ENCODE measurements around the gene DES. TPM values are rescaled to one million over a fixed set of nuclear protein-coding genes. Genes with fewer than 3 reads are reported as not detected.

The DES gene
- total and polyA plus RNA-seq, 9 of the 15 experiments (the other 6 are each of a cell fraction or from before 2014, with no cell fraction given), result 2.5 to 58.9 (median 21.9) TPM

DNA sequence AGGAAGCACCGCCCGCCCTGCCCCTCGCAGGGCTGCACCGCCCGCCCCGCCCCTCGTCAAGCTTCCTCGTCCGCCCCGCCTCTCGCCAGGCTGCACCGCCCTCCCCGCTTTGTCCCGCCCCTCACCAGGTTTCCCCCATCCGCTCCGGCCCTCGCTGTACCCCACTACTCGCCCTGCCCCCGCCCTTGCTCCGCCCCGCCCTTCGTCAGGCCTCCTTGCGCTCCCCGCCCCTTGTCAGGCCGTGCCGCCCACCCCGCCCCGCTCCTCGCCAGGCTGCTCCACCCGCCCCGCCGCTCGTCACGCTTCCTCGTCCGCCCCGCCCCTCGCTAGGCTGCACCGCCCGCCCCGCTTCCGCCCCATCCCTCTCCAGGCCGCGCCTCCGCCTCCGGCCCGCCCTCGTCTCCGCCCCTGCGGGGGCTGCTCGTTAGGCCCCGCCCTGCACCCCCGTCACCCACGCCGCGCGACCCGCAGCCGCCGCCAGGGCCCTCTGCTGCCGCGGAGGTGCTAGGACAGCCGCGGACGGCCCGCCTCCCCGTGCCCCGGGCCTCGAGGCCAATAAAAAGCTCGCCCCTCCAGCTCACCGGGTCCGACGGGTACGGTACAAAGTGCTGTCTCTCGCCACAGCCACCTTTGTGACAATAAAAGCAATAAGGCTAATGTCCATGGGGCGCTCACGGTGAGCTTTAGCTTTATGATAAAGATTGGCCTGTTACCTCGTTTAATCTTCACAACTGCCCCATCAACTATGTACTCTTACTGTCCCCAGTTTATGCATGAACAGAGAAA, 29.9 kb upstream of the DES start (continued):
- peak; percentile 42; the same call in 1 of the 2 replicates for TF ChIP-seq ESRRA (IDR thresholded peaks at IDR 0.05; ENCODE audit: borderline replicate concordance, low read depth)
- TF ChIP-seq JUND (IDR thresholded peaks at IDR 0.05; ENCODE audit: borderline replicate concordance, low read depth, low read length), result peak; percentile 34; the same call in 1 of the 2 replicates
- no peak for TF ChIP-seq JUND (tag; IDR thresholded peaks at IDR 0.05; ENCODE audit: borderline replicate concordance, low read depth, low read length)
- no peak for TF ChIP-seq ZSCAN29 (IDR thresholded peaks at IDR 0.05)
- no peak for TF ChIP-seq ZNF197 (CRISPR knock-in tag; IDR thresholded peaks at IDR 0.05; ENCODE audit: low read depth)
- TF ChIP-seq, protein P1, sequence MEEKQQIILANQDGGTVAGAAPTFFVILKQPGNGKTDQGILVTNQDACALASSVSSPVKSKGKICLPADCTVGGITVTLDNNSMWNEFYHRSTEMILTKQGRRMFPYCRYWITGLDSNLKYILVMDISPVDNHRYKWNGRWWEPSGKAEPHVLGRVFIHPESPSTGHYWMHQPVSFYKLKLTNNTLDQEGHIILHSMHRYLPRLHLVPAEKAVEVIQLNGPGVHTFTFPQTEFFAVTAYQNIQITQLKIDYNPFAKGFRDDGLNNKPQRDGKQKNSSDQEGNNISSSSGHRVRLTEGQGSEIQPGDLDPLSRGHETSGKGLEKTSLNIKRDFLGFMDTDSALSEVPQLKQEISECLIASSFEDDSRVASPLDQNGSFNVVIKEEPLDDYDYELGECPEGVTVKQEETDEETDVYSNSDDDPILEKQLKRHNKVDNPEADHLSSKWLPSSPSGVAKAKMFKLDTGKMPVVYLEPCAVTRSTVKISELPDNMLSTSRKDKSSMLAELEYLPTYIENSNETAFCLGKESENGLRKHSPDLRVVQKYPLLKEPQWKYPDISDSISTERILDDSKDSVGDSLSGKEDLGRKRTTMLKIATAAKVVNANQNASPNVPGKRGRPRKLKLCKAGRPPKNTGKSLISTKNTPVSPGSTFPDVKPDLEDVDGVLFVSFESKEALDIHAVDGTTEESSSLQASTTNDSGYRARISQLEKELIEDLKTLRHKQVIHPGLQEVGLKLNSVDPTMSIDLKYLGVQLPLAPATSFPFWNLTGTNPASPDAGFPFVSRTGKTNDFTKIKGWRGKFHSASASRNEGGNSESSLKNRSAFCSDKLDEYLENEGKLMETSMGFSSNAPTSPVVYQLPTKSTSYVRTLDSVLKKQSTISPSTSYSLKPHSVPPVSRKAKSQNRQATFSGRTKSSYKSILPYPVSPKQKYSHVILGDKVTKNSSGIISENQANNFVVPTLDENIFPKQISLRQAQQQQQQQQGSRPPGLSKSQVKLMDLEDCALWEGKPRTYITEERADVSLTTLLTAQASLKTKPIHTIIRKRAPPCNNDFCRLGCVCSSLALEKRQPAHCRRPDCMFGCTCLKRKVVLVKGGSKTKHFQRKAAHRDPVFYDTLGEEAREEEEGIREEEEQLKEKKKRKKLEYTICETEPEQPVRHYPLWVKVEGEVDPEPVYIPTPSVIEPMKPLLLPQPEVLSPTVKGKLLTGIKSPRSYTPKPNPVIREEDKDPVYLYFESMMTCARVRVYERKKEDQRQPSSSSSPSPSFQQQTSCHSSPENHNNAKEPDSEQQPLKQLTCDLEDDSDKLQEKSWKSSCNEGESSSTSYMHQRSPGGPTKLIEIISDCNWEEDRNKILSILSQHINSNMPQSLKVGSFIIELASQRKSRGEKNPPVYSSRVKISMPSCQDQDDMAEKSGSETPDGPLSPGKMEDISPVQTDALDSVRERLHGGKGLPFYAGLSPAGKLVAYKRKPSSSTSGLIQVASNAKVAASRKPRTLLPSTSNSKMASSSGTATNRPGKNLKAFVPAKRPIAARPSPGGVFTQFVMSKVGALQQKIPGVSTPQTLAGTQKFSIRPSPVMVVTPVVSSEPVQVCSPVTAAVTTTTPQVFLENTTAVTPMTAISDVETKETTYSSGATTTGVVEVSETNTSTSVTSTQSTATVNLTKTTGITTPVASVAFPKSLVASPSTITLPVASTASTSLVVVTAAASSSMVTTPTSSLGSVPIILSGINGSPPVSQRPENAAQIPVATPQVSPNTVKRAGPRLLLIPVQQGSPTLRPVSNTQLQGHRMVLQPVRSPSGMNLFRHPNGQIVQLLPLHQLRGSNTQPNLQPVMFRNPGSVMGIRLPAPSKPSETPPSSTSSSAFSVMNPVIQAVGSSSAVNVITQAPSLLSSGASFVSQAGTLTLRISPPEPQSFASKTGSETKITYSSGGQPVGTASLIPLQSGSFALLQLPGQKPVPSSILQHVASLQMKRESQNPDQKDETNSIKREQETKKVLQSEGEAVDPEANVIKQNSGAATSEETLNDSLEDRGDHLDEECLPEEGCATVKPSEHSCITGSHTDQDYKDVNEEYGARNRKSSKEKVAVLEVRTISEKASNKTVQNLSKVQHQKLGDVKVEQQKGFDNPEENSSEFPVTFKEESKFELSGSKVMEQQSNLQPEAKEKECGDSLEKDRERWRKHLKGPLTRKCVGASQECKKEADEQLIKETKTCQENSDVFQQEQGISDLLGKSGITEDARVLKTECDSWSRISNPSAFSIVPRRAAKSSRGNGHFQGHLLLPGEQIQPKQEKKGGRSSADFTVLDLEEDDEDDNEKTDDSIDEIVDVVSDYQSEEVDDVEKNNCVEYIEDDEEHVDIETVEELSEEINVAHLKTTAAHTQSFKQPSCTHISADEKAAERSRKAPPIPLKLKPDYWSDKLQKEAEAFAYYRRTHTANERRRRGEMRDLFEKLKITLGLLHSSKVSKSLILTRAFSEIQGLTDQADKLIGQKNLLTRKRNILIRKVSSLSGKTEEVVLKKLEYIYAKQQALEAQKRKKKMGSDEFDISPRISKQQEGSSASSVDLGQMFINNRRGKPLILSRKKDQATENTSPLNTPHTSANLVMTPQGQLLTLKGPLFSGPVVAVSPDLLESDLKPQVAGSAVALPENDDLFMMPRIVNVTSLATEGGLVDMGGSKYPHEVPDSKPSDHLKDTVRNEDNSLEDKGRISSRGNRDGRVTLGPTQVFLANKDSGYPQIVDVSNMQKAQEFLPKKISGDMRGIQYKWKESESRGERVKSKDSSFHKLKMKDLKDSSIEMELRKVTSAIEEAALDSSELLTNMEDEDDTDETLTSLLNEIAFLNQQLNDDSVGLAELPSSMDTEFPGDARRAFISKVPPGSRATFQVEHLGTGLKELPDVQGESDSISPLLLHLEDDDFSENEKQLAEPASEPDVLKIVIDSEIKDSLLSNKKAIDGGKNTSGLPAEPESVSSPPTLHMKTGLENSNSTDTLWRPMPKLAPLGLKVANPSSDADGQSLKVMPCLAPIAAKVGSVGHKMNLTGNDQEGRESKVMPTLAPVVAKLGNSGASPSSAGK (IDR thresholded peaks at IDR 0.05), result peak; percentile 77
- TF ChIP-seq, protein P2, sequence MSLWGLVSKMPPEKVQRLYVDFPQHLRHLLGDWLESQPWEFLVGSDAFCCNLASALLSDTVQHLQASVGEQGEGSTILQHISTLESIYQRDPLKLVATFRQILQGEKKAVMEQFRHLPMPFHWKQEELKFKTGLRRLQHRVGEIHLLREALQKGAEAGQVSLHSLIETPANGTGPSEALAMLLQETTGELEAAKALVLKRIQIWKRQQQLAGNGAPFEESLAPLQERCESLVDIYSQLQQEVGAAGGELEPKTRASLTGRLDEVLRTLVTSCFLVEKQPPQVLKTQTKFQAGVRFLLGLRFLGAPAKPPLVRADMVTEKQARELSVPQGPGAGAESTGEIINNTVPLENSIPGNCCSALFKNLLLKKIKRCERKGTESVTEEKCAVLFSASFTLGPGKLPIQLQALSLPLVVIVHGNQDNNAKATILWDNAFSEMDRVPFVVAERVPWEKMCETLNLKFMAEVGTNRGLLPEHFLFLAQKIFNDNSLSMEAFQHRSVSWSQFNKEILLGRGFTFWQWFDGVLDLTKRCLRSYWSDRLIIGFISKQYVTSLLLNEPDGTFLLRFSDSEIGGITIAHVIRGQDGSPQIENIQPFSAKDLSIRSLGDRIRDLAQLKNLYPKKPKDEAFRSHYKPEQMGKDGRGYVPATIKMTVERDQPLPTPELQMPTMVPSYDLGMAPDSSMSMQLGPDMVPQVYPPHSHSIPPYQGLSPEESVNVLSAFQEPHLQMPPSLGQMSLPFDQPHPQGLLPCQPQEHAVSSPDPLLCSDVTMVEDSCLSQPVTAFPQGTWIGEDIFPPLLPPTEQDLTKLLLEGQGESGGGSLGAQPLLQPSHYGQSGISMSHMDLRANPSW (CRISPR knock-in tag; IDR thresholded peaks at IDR 0.05), result no peak
- TF ChIP-seq TARDBP (IDR thresholded peaks at IDR 0.05), result peak; percentile 58; the same call in 1 of the 2 replicates
- TF ChIP-seq, protein P3, sequence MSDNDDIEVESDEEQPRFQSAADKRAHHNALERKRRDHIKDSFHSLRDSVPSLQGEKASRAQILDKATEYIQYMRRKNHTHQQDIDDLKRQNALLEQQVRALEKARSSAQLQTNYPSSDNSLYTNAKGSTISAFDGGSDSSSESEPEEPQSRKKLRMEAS (CRISPR knock-in tag; IDR thresholded peaks at IDR 0.05), result peak; percentile 62
- TF ChIP-seq, protein P4, sequence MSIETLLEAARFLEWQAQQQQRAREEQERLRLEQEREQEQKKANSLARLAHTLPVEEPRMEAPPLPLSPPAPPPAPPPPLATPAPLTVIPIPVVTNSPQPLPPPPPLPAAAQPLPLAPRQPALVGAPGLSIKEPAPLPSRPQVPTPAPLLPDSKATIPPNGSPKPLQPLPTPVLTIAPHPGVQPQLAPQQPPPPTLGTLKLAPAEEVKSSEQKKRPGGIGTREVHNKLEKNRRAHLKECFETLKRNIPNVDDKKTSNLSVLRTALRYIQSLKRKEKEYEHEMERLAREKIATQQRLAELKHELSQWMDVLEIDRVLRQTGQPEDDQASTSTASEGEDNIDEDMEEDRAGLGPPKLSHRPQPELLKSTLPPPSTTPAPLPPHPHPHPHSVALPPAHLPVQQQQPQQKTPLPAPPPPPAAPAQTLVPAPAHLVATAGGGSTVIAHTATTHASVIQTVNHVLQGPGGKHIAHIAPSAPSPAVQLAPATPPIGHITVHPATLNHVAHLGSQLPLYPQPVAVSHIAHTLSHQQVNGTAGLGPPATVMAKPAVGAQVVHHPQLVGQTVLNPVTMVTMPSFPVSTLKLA (conservative IDR thresholded peaks at IDR 0.05), result peak in 1 of 2 experiments; percentile 47; a peak in 2 of 4 replicates

Measured in K562 (cell line).